Activated B cell treated with CpG ODN at 0.5 μM for 24 hours (primary cell): Measurements from ENCODE around the gene SEPHS2. TPM values are rescaled to one million over a fixed set of nuclear protein-coding genes. Genes with fewer than 3 reads are reported as not detected.

Experiments
- ATAC-seq: fragments of 200-7000 bp; cut with Tn5 transposase; one replicate; pipeline ENCODE4 v1.10.0; 2021; ENCODE audit warnings: low read depth, mild to moderate bottlenecking, moderate library complexity
- CTCF ChIA-PET: fragments of 350-600 bp; sonication (Branson Sonifier 250); formaldehyde crosslinking; loops from one replicate; lab custom pipeline; 2021; ENCODE audit warnings: antibody characterized with exemption; lab: Charles Lee
- POLR2A ChIA-PET: fragments of 350-600 bp; sonication (Branson Sonifier 250); formaldehyde crosslinking; loops from one replicate; lab custom pipeline; 2021; ENCODE audit warnings: antibody characterized with exemption; lab: Charles Lee
- DNase-seq: peaks from one replicate; pipeline ENCODE4 v3.0.0; 2022
- H3K27ac Mint-ChIP-seq: one replicate; pipeline ENCODE4 v1.8.0; 2020; ENCODE audit warnings: mixed read lengths
- H3K27me3 Mint-ChIP-seq: one replicate; pipeline ENCODE4 v1.8.0; 2021; ENCODE audit warnings: mixed read lengths
- H3K36me3 Mint-ChIP-seq: one replicate; pipeline ENCODE4 v1.8.0; 2021; ENCODE audit warnings: low read depth, mixed read lengths
- H3K4me1 Mint-ChIP-seq: one replicate; pipeline ENCODE4 v1.8.0; 2021; ENCODE audit warnings: mixed read lengths
- H3K4me3 Mint-ChIP-seq: one replicate; pipeline ENCODE4 v1.8.0; 2020; ENCODE audit warnings: mild to moderate bottlenecking, mixed read lengths
- H3K9me3 Mint-ChIP-seq: one replicate; pipeline ENCODE4 v1.8.0; 2020; ENCODE audit warnings: mixed read lengths
- CTCF ChIP-seq: fragments of 200-600 bp; IDR thresholded peaks from one replicate; pipeline ENCODE4 v1.8.0; 2022; ENCODE audit warnings: antibody characterized with exemption, mild to moderate bottlenecking
- intact Hi-C: fragments of 100-400 bp; cut with micrococcal nuclease; formaldehyde crosslinking; loops from one replicate; pipeline ENCODE4 v1.15.1; 2024
- total RNA-seq: library from RNA; stranded (reverse); gene quantifications from 2 replicates; pipeline ENCODE4 v1.2.3, GENCODE V29; 2022

Gene SEPHS2
- total RNA-seq, 1 donor from 2014 or later = 80.0 TPM

GRCh38 chr16:30395992-30396585 lies 49.6 kb downstream of the SEPHS2 start:
- no peaks in the 10 kb centered on the region for H3K27me3 Mint-ChIP-seq
- TF ChIP-seq CTCF = no peak
- intact Hi-C loops = loop anchor here (1.0 to 2.0 kb wide), 7 partner anchors 11 to 533 kb away; partner anchors contain the start of genes CD2BP2, CDIPT, SEPTIN1 and TBC1D10B
- peaks cover 37% of the 10 kb centered on the region for H3K4me1 Mint-ChIP-seq
- peaks cover 27% of the 10 kb centered on the region for H3K36me3 Mint-ChIP-seq
- CTCF ChIA-PET = interaction anchor here (1.2 to 1.9 kb wide), 6 partner anchors 11 to 34 kb away, joined by 4 to 14 read pairs (median 5); partner anchors contain the start of genes DCTPP1 and ZNF771
- no peak for ATAC-seq
- DNase-seq = no peak
- H3K4me3 Mint-ChIP-seq = peak overlapping the region; percentile 80
- no peaks in the 10 kb centered on the region for H3K9me3 Mint-ChIP-seq
- H3K27ac Mint-ChIP-seq = peak overlapping the region; percentile 30
- POLR2A ChIA-PET = interaction anchor here (0.7 to 3.2 kb wide), 16 partner anchors 10 to 302 kb away, joined by 3 to 56 read pairs (median 6); partner anchors contain the start of genes CD2BP2, CORO1A, SEPTIN1 and TBC1D10B

- ATAC-seq = peak; percentile 96
- Mint-ChIP-seq H3K9me3 (no peaks in the 10 kb centered on the region), H3K4me1 (peaks cover 31% of the 10 kb centered on the region), H3K36me3 (peaks cover 27% of the 10 kb centered on the region), H3K27ac (peak within 1 kb of the TSS; percentile 78), H3K4me3 (peak within 1 kb of the TSS; percentile 91), H3K27me3 (no peaks in the 10 kb centered on the region)
- no peak for TF ChIP-seq CTCF
- DNase-seq = peak; percentile 77
- ChIA-PET POLR2A (interaction anchor here (0.6 to 3.2 kb wide), 19 partner anchors 11 to 330 kb away, joined by 3 to 56 read pairs (median 6); partner anchors contain the start of genes ALDOA, CD2BP2, SEPTIN1 and TBC1D10B), CTCF (interaction anchor here (0.8 to 1.9 kb wide), 8 partner anchors 12 to 220 kb away, joined by 3 to 14 read pairs (median 6); partner anchors contain the start of genes DCTPP1, SEPTIN1 and ZNF771)
- intact Hi-C loops = loop anchor here (1.0 to 2.0 kb wide), 7 partner anchors 12 to 532 kb away; partner anchors contain the start of genes CD2BP2, CDIPT, SEPTIN1 and TBC1D10B
Observed at GRCh38 chr16:30395155-30395991, 50.3 kb downstream of the SEPHS2 start, which contains the start of gene ZNF48. TSS of gene ZNF48 (plus strand) at chr16:30395420. CDS start at chr16:30395795, 375 bp downstream.

GRCh38 chr16:30394592-30395154 lies 51.0 kb downstream of the SEPHS2 start:
- no peak for ATAC-seq
- Mint-ChIP-seq H3K4me1 (peaks cover 25% of the 10 kb centered on the region), H3K9me3 (no peaks in the 10 kb centered on the region), H3K27me3 (no peaks in the 10 kb centered on the region), H3K27ac (peak overlapping the region; percentile 78), H3K36me3 (peaks cover 24% of the 10 kb centered on the region), H3K4me3 (peak overlapping the region; percentile 91)
- DNase-seq = no peak
- no peak for TF ChIP-seq CTCF
- intact Hi-C loops = loop anchor here (1.0 to 2.0 kb wide), 7 partner anchors 12 to 531 kb away; partner anchors contain the start of genes CD2BP2, CDIPT, SEPTIN1 and TBC1D10B
- POLR2A ChIA-PET = interaction anchor here (0.6 to 3.2 kb wide), 15 partner anchors 12 to 329 kb away, joined by 3 to 56 read pairs (median 6); partner anchors contain the start of genes ALDOA, CD2BP2, SEPTIN1 and TBC1D10B
- CTCF ChIA-PET = interaction anchor here (0.8 to 1.9 kb wide), 7 partner anchors 12 to 221 kb away, joined by 3 to 14 read pairs (median 6); partner anchors contain the start of genes DCTPP1, SEPTIN1 and ZNF771

Other genes with a start within 250 kb of the SEPHS2 start
- 15.7 and 23.3 TPM in 2 replicates for gene SULT1A3, start 246.6 kb downstream of the SEPHS2 start, total RNA-seq
- 42.9 and 48.1 TPM in 2 replicates for gene NPIPB13, start 197.4 kb downstream of the SEPHS2 start, total RNA-seq
- gene CD2BP2, start 90.6 kb downstream of the SEPHS2 start, total RNA-seq = 87.8 and 88.0 TPM in 2 replicates
- gene TBC1D10B, start 75.4 kb downstream of the SEPHS2 start, total RNA-seq = 46.3 and 50.2 TPM in 2 replicates
- not detected in 2 replicates for gene MYL11, start 71.1 kb downstream of the SEPHS2 start, total RNA-seq
- 192 and 199 TPM in 2 replicates for gene SEPTIN1, start 63.3 kb downstream of the SEPHS2 start, total RNA-seq
- 11.7 and 13.0 TPM in 2 replicates for gene ZNF48, start 50.5 kb downstream of the SEPHS2 start, total RNA-seq
- 4.4 and 5.2 TPM in 2 replicates for gene ZNF771, start 38.3 kb downstream of the SEPHS2 start, total RNA-seq
- 66.7 and 81.5 TPM in 2 replicates for gene DCTPP1, start 15.8 kb downstream of the SEPHS2 start, total RNA-seq
- gene ITGAL, start 26.9 kb upstream of the SEPHS2 start, total RNA-seq = 216 and 240 TPM in 2 replicates
- gene ZNF768, start 80.7 kb upstream of the SEPHS2 start, total RNA-seq = 29.2 and 30.7 TPM in 2 replicates
- 16.3 and 21.6 TPM in 2 replicates for gene ZNF747, start 89.0 kb upstream of the SEPHS2 start, total RNA-seq
- 16.1 and 19.2 TPM in 2 replicates for gene ZNF764, start 112.5 kb upstream of the SEPHS2 start, total RNA-seq
- gene ZNF688, start 125.8 kb upstream of the SEPHS2 start, total RNA-seq = 13.9 and 14.7 TPM in 2 replicates
- gene ZNF785, start 139.8 kb upstream of the SEPHS2 start, total RNA-seq = 20.0 and 22.8 TPM in 2 replicates
- gene ZNF689, start 164.5 kb upstream of the SEPHS2 start, total RNA-seq = 10.1 and 11.6 TPM in 2 replicates
- gene PRR14, start 205.1 kb upstream of the SEPHS2 start, total RNA-seq = 63.5 and 77.9 TPM in 2 replicates
- 166 and 204 TPM in 2 replicates for gene FBRS, start 212.6 kb upstream of the SEPHS2 start, total RNA-seq